SHP77 treated with DMSO at 0.1 percent for 48 hours (cell line): Measurements from ENCODE around the gene MPC1L.
"Not testable (repeated sequence)": the region's sequence is repeated elsewhere in the genome, so short reads cannot be mapped to it uniquely, and the experiment has no call there.

Experiments
- DNase-seq: peaks from one replicate; lab custom pipeline; 2025; lab: John Stamatoyannopoulos, UW

Gene MPC1L

DNA sequence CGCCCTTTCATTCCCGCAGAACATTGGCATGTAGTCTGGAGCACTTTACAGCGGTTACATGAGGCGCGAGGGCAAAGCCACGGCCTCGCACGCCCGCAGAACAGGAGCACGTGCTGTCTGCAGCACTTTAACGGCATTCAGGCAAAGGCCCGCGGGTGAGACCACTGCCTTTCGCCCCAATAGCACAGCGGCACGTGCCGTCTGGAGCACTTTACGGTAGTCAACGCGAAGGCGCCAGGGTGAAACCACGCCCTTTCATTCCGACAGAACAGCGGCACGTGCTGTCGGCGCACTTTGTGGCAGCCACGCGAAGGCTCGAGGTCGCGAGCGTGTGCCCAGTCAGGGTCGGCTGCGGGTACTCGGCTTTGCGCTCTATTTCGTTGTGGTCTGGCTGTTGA is at the start of gene MPC1L:
Gene MPC1L (plus strand): TSS at position 290 of the 398 bp plus-strand sequence. CDS start 138 bp downstream, outside the sequence.
- DNase-seq, result no peak

DNA sequence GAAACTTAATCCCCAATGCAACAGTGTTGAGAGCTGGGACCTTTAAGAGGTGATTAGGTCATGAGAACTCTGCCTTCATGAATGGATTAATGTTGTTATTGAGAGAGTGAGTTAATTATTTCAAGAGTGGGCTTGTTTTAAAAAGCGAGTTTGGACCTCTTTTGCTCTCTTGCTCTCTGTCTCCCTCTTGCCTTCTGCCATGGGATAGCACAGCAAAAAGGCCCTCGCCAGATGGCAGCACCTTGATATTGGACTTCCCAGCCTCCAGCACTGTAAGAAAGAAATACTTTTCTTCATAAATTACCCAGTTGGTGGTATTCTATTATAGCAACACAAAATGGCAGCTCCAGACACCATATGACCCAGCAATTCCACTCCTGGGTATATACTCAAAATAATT is 49.5 kb upstream of the MPC1L start:
- no peak for DNase-seq

DNA sequence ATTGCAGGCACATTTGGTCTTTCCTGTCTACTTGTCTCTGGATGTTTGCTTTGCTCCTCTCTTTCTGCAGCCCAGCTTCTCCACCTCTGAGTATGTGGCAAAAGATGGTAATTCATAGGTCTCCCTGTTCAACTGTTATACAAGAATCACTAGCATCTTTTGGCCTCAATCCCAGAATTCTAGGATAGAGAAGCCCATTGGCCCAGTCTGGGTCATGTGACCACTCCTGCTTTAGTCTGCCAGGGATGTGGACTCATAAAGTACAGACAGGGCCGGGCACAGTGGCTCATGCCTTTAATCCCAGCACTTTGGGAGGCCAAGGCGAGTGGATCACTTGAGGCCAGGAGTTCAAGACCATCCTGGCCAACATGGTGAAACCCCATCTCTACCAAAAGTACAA is 47.8 kb upstream of the MPC1L start:
- peak; percentile 1 for DNase-seq

DNA sequence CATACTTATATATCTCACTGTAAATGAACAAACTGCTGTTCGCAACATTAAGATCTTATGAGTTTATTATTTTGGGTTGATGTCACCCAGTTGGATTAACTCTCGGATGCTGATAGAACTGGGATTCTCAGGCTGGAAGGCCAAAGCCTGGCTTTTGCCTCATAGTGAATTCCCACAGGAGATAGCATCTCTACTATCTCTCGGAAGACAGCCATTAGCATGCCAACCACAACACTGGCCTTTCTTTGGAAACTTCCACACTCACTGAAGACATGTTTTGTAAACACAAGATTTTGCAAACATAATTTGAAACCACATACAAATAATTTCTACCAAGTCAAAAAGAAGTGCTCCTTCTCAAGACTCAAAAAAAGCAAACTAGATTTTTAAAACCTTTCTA is 46.9 kb upstream of the MPC1L start:
- DNase-seq, result no peak

DNA sequence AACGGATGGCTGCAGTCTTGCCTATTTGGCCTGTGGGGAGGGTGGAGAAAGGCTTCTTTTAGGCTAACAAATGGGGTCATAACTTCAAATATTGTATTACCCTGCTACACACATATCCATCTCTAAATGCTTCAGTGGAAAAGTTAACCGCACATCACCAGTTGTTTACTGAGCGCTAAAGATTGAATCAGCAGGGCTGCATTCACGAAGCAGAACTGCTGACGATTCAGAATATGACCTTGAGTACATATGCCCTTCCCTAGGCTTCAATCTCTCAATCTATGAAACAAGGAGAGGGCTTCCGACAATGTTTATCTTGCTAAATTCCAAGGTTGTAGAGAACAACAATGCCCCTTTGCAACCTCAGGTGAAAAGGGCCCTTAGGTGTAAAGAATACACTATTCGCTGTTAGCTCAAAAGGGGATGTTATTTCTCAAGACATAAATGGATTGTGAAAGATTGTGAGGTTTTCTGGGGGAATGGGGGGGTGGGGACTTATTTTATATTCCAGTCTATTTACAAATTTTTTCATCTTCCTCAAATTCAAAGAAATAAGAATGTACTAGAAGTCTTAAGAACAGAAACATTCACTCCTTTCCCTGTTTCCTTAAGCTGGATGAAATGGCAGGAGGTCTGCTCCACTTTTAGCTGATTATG is 45.1 kb upstream of the MPC1L start:
- DNase-seq, result peak; percentile 1

DNA sequence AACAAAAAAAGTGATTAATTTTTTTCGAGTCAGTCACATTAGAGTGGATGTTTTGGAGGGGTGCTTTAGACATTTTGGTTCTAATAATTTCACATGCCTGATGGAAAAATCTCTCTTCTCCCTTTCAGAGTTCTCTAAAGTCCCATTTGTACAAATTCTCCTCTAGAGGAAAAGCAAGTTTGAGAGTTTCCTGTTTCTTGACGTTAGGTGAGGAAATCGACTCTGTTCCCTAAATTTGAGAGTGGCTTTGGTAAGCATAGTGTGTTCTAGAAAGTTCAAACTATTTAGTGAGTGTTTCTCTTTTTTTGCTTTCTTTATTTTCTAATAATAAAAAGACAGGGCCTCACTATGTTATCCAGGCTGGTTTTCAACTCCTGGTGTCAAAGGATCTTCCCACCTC is 44.1 kb upstream of the MPC1L start:
- no peak for DNase-seq

DNA sequence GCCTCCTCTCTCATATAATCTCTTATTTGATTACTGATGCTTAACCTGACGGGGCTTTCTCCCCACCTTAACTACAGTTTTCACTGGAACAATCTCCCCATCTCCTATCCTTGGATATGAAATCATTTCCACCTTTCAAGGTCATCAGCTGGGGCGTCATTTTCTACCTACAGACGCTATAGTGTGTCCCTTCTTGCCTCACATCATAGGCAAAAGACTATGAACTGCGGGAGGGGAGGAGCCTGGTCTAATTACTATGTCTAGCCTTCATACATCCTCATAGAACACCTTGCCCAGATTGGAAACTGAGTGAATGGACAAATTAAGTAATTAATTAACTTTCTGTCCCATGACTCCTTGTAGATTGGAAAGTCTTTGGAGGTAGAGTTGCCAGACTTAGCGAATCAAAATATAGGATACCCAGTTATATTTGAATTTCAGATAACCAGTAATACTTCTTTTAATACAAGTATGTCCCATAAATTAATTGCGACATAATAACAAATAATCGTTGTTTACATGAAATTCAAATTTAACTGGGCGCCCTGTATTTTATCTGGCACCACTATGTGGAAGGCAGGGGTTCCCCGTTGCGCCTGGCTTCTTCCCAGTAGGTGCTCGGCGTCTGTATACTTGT is 43.2 kb upstream of the MPC1L start:
- no peak for DNase-seq

DNA sequence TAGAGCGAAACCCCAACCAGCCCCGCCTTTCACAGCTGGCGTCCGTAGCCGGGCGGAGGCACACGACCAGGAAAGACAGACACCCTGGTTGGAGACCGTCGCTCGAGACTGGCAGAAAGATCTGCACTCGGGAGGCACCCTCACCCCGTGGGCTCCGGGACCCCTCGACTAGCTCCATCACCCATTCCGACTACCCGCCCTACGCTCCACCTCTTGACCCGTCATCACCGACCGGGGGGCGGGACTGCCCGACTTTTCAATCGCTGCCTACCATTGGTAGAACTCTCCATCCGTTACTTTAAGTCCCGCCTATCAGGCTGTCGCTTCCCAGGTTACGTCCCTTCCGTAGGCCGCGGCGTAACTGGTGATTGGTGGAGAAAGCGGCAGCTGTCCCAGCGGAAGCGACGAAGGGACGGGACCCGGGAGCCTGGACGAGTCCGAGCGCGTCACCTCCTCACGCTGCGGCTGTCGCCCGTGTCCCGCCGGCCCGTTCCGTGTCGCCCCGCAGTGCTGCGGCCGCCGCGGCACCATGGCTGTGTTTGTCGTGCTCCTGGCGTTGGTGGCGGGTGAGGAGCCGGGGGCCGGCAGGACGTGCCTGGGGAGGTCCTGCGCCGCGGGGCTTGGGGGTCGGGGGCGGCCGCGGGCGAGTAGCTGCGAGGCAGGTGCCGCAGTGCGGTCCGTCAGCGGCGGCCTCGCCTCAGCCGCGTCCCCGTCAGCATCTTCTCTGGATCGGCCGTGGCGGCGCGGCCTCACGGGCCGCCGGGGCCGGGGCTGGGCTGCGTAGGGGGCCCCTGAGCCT is 42.5 kb upstream of the MPC1L start, which contains the start of gene ATP6AP2:
Gene ATP6AP2 (plus strand): TSS at position 434 of the 799 bp plus-strand sequence. CDS start 96 bp downstream, at position 530.
- DNase-seq, result peak; percentile 74

DNA sequence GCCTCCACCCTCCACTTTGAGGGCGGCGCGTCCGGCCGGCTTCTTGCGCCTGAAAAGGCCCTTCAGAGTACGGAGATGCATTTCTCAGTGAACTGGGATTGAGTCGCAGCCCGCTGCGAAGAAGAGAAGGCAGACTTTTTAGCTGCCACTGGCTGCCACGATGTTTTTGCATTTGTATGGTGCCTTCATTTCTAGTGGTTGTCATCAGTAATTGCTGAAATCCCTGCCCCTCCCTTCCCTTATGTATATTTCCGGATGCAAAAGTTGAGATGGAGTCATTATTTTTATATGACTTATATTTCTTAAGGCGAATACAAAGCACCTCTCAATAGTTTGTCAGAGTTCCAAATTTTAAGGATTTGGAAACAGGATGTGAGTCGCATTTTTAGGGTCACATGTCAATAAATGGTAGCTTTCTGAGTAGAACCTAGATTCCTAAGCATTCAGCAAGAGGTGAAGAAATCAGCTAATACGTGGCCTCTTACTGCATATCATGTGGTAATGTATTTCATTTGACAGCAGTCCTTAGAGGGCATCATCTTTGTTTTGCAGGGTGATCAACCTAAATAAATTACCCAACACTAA is 41.8 kb upstream of the MPC1L start:
- no peak for DNase-seq

DNA sequence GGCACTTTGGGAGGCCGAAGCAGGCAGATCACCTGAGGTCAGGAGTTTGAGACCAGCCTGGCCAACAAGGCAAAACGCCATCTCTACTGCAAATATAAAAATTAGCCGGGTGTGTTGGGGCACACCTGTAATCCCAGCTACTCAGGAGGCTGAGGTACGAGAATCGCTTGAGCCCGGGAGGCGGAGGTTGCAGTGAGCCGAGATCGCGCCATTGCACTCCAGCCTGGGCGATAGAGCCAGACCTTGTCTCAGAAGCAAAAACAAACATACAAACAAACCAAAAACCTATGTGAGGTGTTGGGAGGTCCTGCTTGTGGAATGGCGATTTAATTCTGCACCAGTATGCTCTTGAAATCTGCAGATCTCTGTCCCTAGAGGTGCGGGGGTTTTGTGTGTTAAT is 41.0 kb upstream of the MPC1L start:
- not testable (repeated sequence) for DNase-seq

DNA sequence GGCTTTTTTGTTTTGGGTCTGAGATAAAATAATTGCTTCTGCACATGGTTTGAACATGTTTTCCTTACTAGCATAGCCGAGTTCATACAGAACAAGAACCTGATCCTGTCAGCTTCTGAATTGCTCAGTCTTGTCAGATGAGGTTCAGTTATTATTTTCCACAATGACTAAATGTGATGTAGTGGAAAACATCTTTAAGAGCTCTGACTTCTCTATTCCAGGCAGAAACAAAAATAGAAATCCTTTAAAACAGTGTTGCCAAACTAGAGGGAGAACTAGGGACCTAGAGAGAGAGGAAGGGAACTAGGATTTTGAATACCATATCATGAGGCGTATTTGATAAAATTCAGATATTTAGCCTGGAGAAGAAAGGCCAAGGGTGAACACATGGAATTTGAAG is 40.4 kb upstream of the MPC1L start:
- DNase-seq, result no peak

DNA sequence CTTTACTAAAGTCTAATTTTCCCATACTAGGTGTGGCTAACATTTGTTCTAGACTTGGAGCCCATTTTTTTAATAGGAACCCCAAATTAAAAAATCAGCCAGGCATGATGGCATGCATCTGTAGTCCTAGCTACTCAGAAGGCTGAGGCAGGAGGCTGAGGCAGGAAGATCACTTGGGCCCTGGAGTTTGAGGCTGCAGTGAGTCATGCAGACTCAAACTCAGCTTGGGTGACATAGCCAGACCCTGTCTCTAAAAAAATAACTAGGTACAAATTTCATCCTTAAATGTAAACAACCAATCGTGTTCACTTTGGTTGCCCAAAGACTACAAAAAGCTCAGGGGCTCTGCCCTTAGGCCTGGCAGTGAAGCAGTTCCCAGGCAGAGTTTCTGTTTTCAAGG is 35.6 kb upstream of the MPC1L start:
- DNase-seq, result not testable (repeated sequence)

DNA sequence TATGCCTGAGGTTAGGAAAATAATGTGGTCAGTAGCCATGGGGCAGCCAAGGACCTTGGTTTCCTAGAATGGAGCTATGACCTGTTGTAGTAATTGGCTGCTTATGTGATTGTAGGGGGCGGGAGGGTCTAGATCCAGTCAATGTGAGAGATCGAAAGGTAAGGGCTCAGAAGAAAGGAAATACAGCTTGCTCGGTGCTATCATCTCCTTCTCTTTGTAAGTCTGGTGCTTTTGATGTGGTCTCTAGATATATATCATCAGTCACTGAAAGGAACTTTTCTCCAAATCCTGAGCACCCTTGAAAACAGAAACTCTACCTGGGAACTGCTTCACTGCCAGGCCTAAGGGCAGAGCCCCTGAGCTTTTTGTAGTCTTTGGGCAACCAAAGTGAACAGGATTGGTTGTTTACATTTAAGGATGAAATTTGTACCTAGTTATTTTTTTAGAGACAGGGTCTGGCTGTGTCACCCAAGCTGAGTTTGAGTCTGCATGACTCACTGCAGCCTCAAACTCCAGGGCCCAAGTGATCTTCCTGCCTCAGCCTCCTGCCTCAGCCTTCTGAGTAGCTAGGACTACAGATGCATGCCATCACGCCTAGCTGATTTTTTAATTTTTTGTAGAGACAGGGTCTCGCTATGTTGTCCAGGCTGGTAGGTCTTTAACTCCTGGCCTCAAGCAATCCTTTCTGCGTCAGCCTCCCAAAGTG is 33.5 kb upstream of the MPC1L start:
- DNase-seq, result not testable (repeated sequence)

DNA sequence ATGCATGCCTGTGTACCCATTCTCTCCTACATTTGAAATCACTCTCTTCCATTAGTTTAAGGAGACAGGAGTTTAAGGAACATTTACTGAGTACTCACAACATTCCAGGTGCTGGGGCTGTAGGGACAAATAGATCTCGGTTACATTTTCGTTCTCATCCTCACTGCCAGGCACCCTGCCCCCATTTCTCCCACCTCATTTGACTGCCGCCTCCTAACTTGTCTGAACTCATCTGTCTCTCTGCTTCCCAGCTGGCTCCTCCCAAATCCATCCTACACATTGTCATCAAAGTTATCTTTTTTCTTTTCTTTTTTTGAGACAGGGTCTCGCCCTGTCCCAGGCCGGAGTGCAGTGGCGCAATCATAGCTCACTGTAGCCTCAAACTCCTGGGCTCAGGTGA is 19.8 kb upstream of the MPC1L start:
- no peak for DNase-seq

DNA sequence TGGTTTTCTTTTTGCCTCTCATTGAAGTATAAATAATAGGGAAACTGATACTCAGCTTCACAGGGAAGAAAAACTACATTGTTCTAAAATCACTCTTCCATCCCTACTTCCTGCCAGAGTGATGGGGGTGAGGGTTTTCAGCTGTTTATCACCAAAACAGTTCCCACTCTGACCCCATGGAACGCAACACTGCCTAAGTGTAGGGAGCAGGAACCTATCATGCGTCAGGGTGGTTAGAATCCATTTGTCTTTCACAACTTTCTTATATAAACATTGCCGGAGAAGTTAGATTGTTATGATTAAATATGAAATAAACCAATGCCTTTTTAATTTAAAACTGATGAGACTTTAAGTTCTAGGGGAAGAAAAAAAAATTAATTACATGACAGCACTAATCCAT is 15.8 kb upstream of the MPC1L start:
- no peak for DNase-seq

DNA sequence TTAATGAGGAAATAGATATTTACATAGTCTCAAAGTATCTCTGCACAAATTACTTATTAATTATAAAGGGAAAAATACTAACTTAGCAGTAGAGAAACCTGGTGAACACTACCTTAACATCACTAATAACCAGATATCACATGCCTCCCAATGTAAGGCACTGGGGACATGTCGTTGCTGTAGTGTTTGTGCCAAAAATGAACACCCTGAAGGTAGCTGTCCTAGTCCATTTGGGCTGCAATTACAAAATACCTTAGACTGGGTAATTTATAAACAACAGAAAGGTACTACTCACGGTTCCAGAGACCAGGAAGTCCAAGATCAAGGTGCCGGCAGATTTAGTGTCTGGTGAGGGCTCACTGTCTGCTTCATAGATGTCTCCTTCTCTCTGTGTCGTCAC is 10.7 kb upstream of the MPC1L start:
- no peak for DNase-seq

DNA sequence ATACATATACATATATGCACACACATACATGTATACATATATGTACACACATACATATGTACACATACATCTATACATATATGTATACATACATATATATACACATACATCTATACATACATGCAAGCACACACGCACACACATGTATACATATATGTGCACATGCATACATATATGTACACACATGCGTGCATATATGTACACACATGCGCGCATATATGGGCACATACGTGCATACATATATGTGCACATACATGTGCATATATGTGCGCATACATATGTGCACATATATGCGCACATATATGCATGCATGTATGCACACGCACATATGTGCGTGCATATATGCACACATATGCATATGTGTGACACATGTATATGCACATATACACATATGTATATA is 7.3 kb upstream of the MPC1L start:
- no peak for DNase-seq

DNA sequence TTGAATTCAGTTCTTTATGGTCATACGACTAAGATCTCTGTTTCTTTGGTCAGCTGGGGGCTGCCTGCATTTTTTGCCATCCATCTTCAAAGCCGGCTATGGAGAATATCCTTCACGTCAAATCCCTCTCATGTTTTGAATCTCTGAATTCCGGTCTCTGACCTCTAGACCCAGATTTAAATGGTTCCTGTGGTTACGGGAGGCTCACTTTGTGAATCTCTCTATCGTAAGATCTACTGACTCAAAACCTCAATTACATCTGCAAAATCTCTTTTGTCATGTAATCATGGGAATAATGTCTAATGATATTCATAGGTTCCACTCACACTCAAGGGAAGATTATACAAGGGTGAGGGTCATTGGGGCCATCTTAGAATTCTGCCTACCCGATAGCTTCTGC is 5.7 kb upstream of the MPC1L start:
- no peak for DNase-seq

DNA sequence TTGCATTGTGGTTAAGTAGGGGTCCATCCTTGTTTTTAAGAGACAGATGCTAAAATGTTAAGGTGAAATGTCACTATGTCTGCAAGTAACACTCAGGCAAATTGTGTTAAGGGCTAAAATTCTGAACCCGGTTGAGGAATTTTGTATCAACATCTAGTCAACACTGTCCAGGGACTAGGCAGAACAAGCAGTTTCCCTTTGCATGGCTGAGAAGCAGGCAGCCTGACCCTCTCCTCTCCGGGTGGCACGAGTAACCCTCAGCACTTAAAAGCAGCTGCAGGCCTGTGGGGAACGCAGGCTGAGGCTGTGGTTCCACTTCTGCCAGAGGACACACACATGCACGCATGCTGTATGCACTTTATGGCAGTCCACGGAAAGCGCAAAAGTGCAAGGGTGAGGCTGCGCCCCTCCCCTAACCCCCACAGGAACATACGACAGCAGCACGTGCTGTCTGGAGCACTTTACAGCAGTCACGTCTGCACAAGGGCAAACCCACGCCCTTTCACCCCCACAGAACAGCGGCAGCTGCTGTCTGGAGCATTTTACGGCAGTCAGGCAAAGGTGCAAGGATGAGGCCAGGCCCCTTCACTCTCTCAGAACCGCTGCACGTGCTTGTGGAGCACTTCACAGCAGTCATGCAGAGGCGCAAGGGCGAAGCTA is 619 bp upstream of the MPC1L start:
- DNase-seq, result peak; percentile 25

DNA sequence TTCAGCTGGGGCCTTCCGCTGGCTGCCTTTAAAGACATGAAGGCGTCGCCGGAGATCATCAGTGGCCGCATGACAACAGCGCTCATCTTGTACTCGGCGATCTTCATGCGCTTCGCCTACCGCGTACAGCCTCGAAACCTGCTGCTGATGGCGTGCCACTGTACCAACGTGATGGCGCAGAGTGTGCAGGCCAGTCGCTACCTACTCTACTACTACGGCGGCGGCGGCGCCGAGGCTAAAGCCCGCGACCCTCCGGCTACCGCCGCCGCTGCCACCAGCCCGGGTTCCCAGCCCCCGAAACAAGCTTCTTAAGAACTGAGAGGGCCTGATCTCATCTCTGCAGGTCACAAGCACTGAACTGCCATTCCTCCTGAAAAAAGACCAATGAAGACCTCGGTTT is 437 bp downstream of the MPC1L start:
- DNase-seq, result no peak

DNA sequence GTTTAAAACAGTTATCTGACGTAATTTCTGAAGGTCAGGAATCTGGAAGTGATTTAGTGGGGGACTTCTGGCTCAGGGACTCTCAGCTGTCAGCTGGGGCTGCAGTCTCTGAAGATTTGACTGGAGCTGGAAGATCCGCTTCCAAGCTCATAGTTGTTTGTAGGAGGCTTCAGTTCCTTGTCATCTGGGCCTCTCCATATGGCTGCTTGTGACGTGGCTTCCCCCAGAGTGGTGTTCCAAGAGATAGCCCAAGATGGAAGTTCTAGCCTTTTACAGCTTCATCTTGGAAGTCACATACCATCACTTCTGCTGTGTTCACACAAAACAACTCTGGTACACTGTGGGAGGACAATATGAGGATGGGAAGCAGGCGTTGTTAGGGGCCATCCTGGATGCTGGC is 2.1 kb downstream of the MPC1L start:
- no peak for DNase-seq

DNA sequence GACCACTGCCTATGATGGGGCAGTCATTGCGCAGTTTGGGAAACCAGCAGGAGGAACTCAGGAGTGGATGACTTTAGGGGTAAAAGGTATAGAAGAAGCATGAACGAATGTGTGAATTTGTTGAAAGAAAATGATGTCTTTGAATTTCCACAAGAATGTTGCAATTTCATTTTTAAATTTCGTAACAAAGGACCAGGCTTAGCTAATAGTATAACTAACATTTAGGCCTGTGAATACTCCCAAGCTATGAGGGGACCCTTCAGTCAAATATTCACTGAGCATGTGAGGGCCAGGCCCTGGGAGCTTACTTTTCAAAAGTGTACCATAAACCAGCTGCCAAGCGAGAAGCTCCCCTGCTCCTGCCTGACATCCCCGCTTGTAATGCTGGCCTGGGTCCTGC is 5.3 kb downstream of the MPC1L start:
- DNase-seq, result no peak
